ENCODE measurements around the gene MICB. TPM values are rescaled to one million over a fixed set of nuclear protein-coding genes. Genes with fewer than 3 reads are reported as not detected.

MICB gene
- total RNA-seq, 6 experiments from 2014 or later: 0.48 to 2.0 (median 1.2) TPM

GRCh38 chr6:31528307-31528777 lies 30.4 kb downstream of the MICB start:
- Histone ChIP-seq H3K9me3 (no peaks in the 10 kb centered on the region), H3K27ac (no peak overlapping the region), H3K27me3 (no peaks in the 10 kb centered on the region), H3K4me1 (no peaks in the 10 kb centered on the region), H3K4me3 (no peak overlapping the region), H3K36me3 (peaks cover 0 to 35% (median 17%) of the 10 kb centered on the region in 4 donors)
- TF ChIP-seq POLR2A (IDR thresholded peaks at IDR 0.05): no peak
- no peak for TF ChIP-seq CTCF (IDR thresholded peaks at IDR 0.05)
- ATAC-seq (peak in 1 of 4 donors; percentile 8), DNase-seq (no peak)
- 87% methylated on average over 4 of the region's 4 CpGs for WGBS (ENCODE audit: insufficient coverage, low coverage, low lambda C conversion rate, missing lambda C conversion rate)
- intact Hi-C loops (cut with DNase I): no loop called here

GRCh38 chr6:31528821-31529328 lies 30.9 kb downstream of the MICB start, which contains the start of gene MCCD1:
TSS of gene MCCD1 (plus strand) at chr6:31528962. CDS start at chr6:31529015, 53 bp downstream.
- H3K36me3 ChIP-seq: peaks cover 1 to 40% (median 20%) of the 10 kb centered on the region in 4 donors
- DNase-seq: no peak
- H3K4me3 ChIP-seq: no peak within 1 kb of the TSS
- H3K27ac ChIP-seq: no peak within 1 kb of the TSS
- no peak for TF ChIP-seq POLR2A (IDR thresholded peaks at IDR 0.05)
- no peak for TF ChIP-seq CTCF (IDR thresholded peaks at IDR 0.05)
- H3K4me1 ChIP-seq: no peaks in the 10 kb centered on the region
- WGBS (ENCODE audit: insufficient coverage, low coverage, low lambda C conversion rate, missing lambda C conversion rate): no CpG with 5 or more reads among the region's 7 CpGs
- ATAC-seq: peak; percentile 21 to 46 (median 33)
- intact Hi-C loops (cut with DNase I): no loop called here
- H3K27me3 ChIP-seq: no peaks in the 10 kb centered on the region
- no peaks in the 10 kb centered on the region for H3K9me3 ChIP-seq

GRCh38 chr6:31529329-31530150 lies 31.6 kb downstream of the MICB start:
- 28% methylated on average over 4 of the region's 12 CpGs for WGBS (ENCODE audit: insufficient coverage, low coverage, low lambda C conversion rate, missing lambda C conversion rate)
- Histone ChIP-seq H3K27ac (no peak overlapping the region), H3K27me3 (no peaks in the 10 kb centered on the region), H3K36me3 (peaks cover 7 to 47% (median 23%) of the 10 kb centered on the region in 4 donors), H3K9me3 (no peaks in the 10 kb centered on the region), H3K4me3 (no peak overlapping the region), H3K4me1 (no peaks in the 10 kb centered on the region)
- DNase-seq (no peak), ATAC-seq (peak in 2 of 4 donors; percentile 10 to 21)
- intact Hi-C loops (cut with DNase I): no loop called here
- TF ChIP-seq CTCF (IDR thresholded peaks at IDR 0.05) (no peak), POLR2A (IDR thresholded peaks at IDR 0.05) (no peak)

GRCh38 chr6:31530659-31531058 lies 32.7 kb downstream of the MICB start:
- WGBS (ENCODE audit: insufficient coverage, low coverage, low lambda C conversion rate, missing lambda C conversion rate): 75% methylated on average over 3 of the region's 6 CpGs
- intact Hi-C loops (cut with DNase I): no loop called here
- H3K36me3 ChIP-seq: peaks cover 9 to 58% (median 32%) of the 10 kb centered on the region in 4 donors
- H3K4me1 ChIP-seq: no peaks in the 10 kb centered on the region
- no peak overlapping the region for H3K27ac ChIP-seq
- TF ChIP-seq CTCF (IDR thresholded peaks at IDR 0.05): no peak
- H3K9me3 ChIP-seq: no peaks in the 10 kb centered on the region
- DNase-seq: no peak
- H3K27me3 ChIP-seq: no peaks in the 10 kb centered on the region
- ATAC-seq: no peak
- H3K4me3 ChIP-seq: no peak overlapping the region
